Cardiac muscle cell (in vitro differentiated cells and primary cell): Measurements from ENCODE around the gene TMEM132C. TPM values are rescaled to one million over a fixed set of nuclear protein-coding genes. Genes with fewer than 3 reads are reported as not detected.

Experiments
- DNase-seq, 2 donors: peaks; one replicate each; pipeline versions ENCODE4 v3.0.0 to v3.0.0-alpha.2; 2010 to 2017; ENCODE audit warnings: low read depth in 1 of 2, low spot score in 1 of 2
- H3K27ac ChIP-seq: fragments of 200-600 bp; sonication (generic); 2 replicates; pipeline ENCODE4 v1.5.1; 2016
- H3K27me3 ChIP-seq: fragments of 200-600 bp; sonication (generic); 2 replicates; pipeline ENCODE4 v1.6.0; 2016; ENCODE audit warnings: control low read depth
- H3K36me3 ChIP-seq: fragments of 200-600 bp; sonication (generic); 2 replicates; pipeline ENCODE4 v1.5.1; 2016; ENCODE audit warnings: control low read depth
- H3K4me1 ChIP-seq: fragments of 200-600 bp; sonication (generic); 2 replicates; pipeline ENCODE4 v1.8.1; 2017; ENCODE audit warnings: low read depth, mild to moderate bottlenecking, mixed run types
- H3K4me3 ChIP-seq: fragments of 200-600 bp; sonication (generic); 2 replicates; pipeline ENCODE4 v1.5.1; 2016; ENCODE audit warnings: mild to moderate bottlenecking
- H3K9me3 ChIP-seq: fragments of 200-600 bp; sonication (generic); 2 replicates; pipeline ENCODE4 v1.5.1; 2017; ENCODE audit warnings: low read depth, mild to moderate bottlenecking, control low read depth
- CTCF ChIP-seq: IDR thresholded peaks from 2 replicates; pipeline ENCODE4 v1.5.1; 2012; ENCODE audit warnings: low read depth, mild to moderate bottlenecking, low read length
- polyA plus RNA-seq: library from polyadenylated mRNA; unstranded; fragments of >200 nt; fragmentation: Nextera tagmentation; extraction: Ambion mirVana; gene quantifications from 2 replicates; pipeline ENCODE4 v1.2.1, GENCODE V29; 2016
- total RNA-seq: library from RNA; depleted of rRNA; stranded (reverse); fragments of >200 nt; gene quantifications from 2 replicates; pipeline ENCODE4 v1.2.3, GENCODE V29; 2016

The TMEM132C gene
- total and polyA plus RNA-seq, 2 experiments from 2014 or later, result 1.8 to 2.5 TPM

- H3K4me3 ChIP-seq, result no peak overlapping the region
- H3K4me1 ChIP-seq, result no peaks in the 10 kb centered on the region
- H3K9me3 ChIP-seq, result no peaks in the 10 kb centered on the region
- no peaks in the 10 kb centered on the region for H3K27me3 ChIP-seq
- no peak for TF ChIP-seq CTCF
- H3K36me3 ChIP-seq, result no peaks in the 10 kb centered on the region
- no peak overlapping the region for H3K27ac ChIP-seq
- DNase-seq, result no peak
Observed at GRCh38 chr12:128654468-128654867, 387.5 kb downstream of the TMEM132C start.

- no peak for TF ChIP-seq CTCF
- no peaks in the 10 kb centered on the region for H3K27me3 ChIP-seq
- H3K36me3 ChIP-seq, result no peaks in the 10 kb centered on the region
- H3K9me3 ChIP-seq, result no peaks in the 10 kb centered on the region
- H3K4me3 ChIP-seq, result no peak overlapping the region
- no peak for DNase-seq
- H3K4me1 ChIP-seq, result no peaks in the 10 kb centered on the region
- H3K27ac ChIP-seq, result no peak overlapping the region
Observed at GRCh38 chr12:128657378-128657777, 390.4 kb downstream of the TMEM132C start.

GRCh38 chr12:128660532-128661225 is 393.7 kb downstream of the TMEM132C start:
- no peak for DNase-seq
- Histone ChIP-seq H3K27me3 (no peaks in the 10 kb centered on the region), H3K27ac (no peak overlapping the region)

GRCh38 chr12:128661226-128661569 is 394.2 kb downstream of the TMEM132C start:
- H3K27ac ChIP-seq, result no peak overlapping the region
- no peaks in the 10 kb centered on the region for H3K9me3 ChIP-seq
- H3K4me3 ChIP-seq, result no peak overlapping the region
- DNase-seq, result no peak
- H3K4me1 ChIP-seq, result no peaks in the 10 kb centered on the region
- H3K36me3 ChIP-seq, result no peaks in the 10 kb centered on the region
- H3K27me3 ChIP-seq, result no peaks in the 10 kb centered on the region
- TF ChIP-seq CTCF, result no peak

More at GRCh38 chr12:128660532-128661225, 393.7 kb downstream of the TMEM132C start:
- no peak for TF ChIP-seq CTCF
- no peaks in the 10 kb centered on the region for H3K9me3 ChIP-seq
- no peaks in the 10 kb centered on the region for H3K36me3 ChIP-seq
- H3K4me1 ChIP-seq, result no peaks in the 10 kb centered on the region
- no peak overlapping the region for H3K4me3 ChIP-seq

GRCh38 chr12:128662101-128662500 is 395.1 kb downstream of the TMEM132C start:
- DNase-seq, result no peak
- H3K36me3 ChIP-seq, result no peaks in the 10 kb centered on the region
- no peak for TF ChIP-seq CTCF
- no peak overlapping the region for H3K27ac ChIP-seq
- H3K27me3 ChIP-seq, result no peaks in the 10 kb centered on the region
- H3K4me3 ChIP-seq, result no peak overlapping the region
- H3K9me3 ChIP-seq, result no peaks in the 10 kb centered on the region
- no peaks in the 10 kb centered on the region for H3K4me1 ChIP-seq
